ENCODE measurements around the gene THUMPD3.

THUMPD3 gene

GRCh38 chr3:9396632-9397331, 33.9 kb downstream of the THUMPD3 start:
- Histone ChIP-seq H3K27me3 (ENCODE audit: low read depth) (no peaks in the 10 kb centered on the region), H3K4me1 (peaks cover 26% of the 10 kb centered on the region), H3K36me3 (replicated peaks) (peaks cover 25% of the 10 kb centered on the region), H3K4me3 (peak overlapping the region; percentile 71), H3K9me3 (no peaks in the 10 kb centered on the region)
- in situ Hi-C loops (cut with MboI; ENCODE audit: low sequenced_read_pairs) = no loop called here
- peak; percentile 97 to 98 for DNase-seq (ENCODE audit: low spot score in 2 of 2)

- Histone ChIP-seq H3K36me3 (replicated peaks) (peaks cover 22% of the 10 kb centered on the region), H3K4me1 (peaks cover 32% of the 10 kb centered on the region), H3K4me3 (peak within 1 kb of the TSS; percentile 80), H3K27me3 (ENCODE audit: low read depth) (no peaks in the 10 kb centered on the region), H3K9me3 (no peaks in the 10 kb centered on the region)
- DNase-seq (ENCODE audit: low spot score in 2 of 2) = peak; percentile 92 to 98
- in situ Hi-C loops (cut with MboI; ENCODE audit: low sequenced_read_pairs) = no loop called here
Observed at GRCh38 chr3:9397332-9397905, 34.6 kb downstream of the THUMPD3 start, which contains the start of gene SETD5. Gene SETD5 (plus strand): TSS chr3:9397615. CDS start chr3:9428939, 31,324 bp downstream.

- Histone ChIP-seq H3K27me3 (ENCODE audit: low read depth) (no peaks in the 10 kb centered on the region), H3K9me3 (no peaks in the 10 kb centered on the region), H3K4me1 (peaks cover 38% of the 10 kb centered on the region), H3K4me3 (peak overlapping the region; percentile 80), H3K36me3 (replicated peaks) (peaks cover 15% of the 10 kb centered on the region)
- peak in 1 of 2 experiments; percentile 50 for DNase-seq (ENCODE audit: low spot score in 2 of 2)
- in situ Hi-C loops (cut with MboI; ENCODE audit: low sequenced_read_pairs) = no loop called here
Observed at GRCh38 chr3:9397906-9398699, 35.2 kb downstream of the THUMPD3 start.

GRCh38 chr3:9398700-9399336, 36.0 kb downstream of the THUMPD3 start:
- Histone ChIP-seq H3K9me3 (no peaks in the 10 kb centered on the region), H3K4me3 (peak overlapping the region; percentile 80), H3K36me3 (replicated peaks) (peaks cover 14% of the 10 kb centered on the region), H3K4me1 (peaks cover 45% of the 10 kb centered on the region), H3K27me3 (ENCODE audit: low read depth) (no peaks in the 10 kb centered on the region)
- in situ Hi-C loops (cut with MboI; ENCODE audit: low sequenced_read_pairs) = no loop called here
- peak; percentile 49 to 52 for DNase-seq (ENCODE audit: low spot score in 2 of 2)

- H3K27me3 ChIP-seq (ENCODE audit: low read depth) = no peaks in the 10 kb centered on the region
- H3K9me3 ChIP-seq = no peaks in the 10 kb centered on the region
- DNase-seq (ENCODE audit: low spot score in 2 of 2) = no peak
- in situ Hi-C loops (cut with MboI; ENCODE audit: low sequenced_read_pairs) = no loop called here
- peaks cover 48% of the 10 kb centered on the region for H3K4me1 ChIP-seq
- H3K4me3 ChIP-seq = peak overlapping the region; percentile 80
- peaks cover 9% of the 10 kb centered on the region for H3K36me3 ChIP-seq (replicated peaks)
Observed at GRCh38 chr3:9399337-9399703, 36.5 kb downstream of the THUMPD3 start.

GRCh38 chr3:9399746-9400145, 36.9 kb downstream of the THUMPD3 start:
- peaks cover 4% of the 10 kb centered on the region for H3K36me3 ChIP-seq (replicated peaks)
- peaks cover 51% of the 10 kb centered on the region for H3K4me1 ChIP-seq
- H3K4me3 ChIP-seq = peak overlapping the region; percentile 80
- H3K27me3 ChIP-seq (ENCODE audit: low read depth) = no peaks in the 10 kb centered on the region
- in situ Hi-C loops (cut with MboI; ENCODE audit: low sequenced_read_pairs) = no loop called here
- peak; percentile 80 to 82 for DNase-seq (ENCODE audit: low spot score in 2 of 2)
- no peaks in the 10 kb centered on the region for H3K9me3 ChIP-seq

- no peaks in the 10 kb centered on the region for H3K27me3 ChIP-seq (ENCODE audit: low read depth)
- no peaks in the 10 kb centered on the region for H3K9me3 ChIP-seq
- peak in 1 of 2 experiments; percentile 59 for DNase-seq (ENCODE audit: low spot score in 2 of 2)
- peaks cover 54% of the 10 kb centered on the region for H3K4me1 ChIP-seq
- in situ Hi-C loops (cut with MboI; ENCODE audit: low sequenced_read_pairs) = no loop called here
- no peaks in the 10 kb centered on the region for H3K36me3 ChIP-seq (replicated peaks)
- peak overlapping the region; percentile 80 for H3K4me3 ChIP-seq
Observed at GRCh38 chr3:9400616-9401015, 37.8 kb downstream of the THUMPD3 start.

GRCh38 chr3:9401986-9402385, 39.1 kb downstream of the THUMPD3 start:
- H3K36me3 ChIP-seq (replicated peaks) = no peaks in the 10 kb centered on the region
- in situ Hi-C loops (cut with MboI; ENCODE audit: low sequenced_read_pairs) = no loop called here
- no peaks in the 10 kb centered on the region for H3K27me3 ChIP-seq (ENCODE audit: low read depth)
- H3K4me1 ChIP-seq = peaks cover 54% of the 10 kb centered on the region
- peak in 1 of 2 experiments; percentile 44 for DNase-seq (ENCODE audit: low spot score in 2 of 2)
- no peaks in the 10 kb centered on the region for H3K9me3 ChIP-seq
- H3K4me3 ChIP-seq = peak overlapping the region; percentile 7

- DNase-seq (ENCODE audit: low spot score in 2 of 2) = peak; percentile 81 to 93
- Histone ChIP-seq H3K27me3 (ENCODE audit: low read depth) (no peaks in the 10 kb centered on the region), H3K4me1 (peaks cover 54% of the 10 kb centered on the region), H3K9me3 (no peaks in the 10 kb centered on the region), H3K4me3 (peak overlapping the region; percentile 7), H3K36me3 (replicated peaks) (no peaks in the 10 kb centered on the region)
- in situ Hi-C loops (cut with MboI; ENCODE audit: low sequenced_read_pairs) = no loop called here
Observed at GRCh38 chr3:9402410-9403228, 39.8 kb downstream of the THUMPD3 start.

GRCh38 chr3:9403463-9403862, 40.6 kb downstream of the THUMPD3 start:
- H3K4me3 ChIP-seq = no peak overlapping the region
- in situ Hi-C loops (cut with MboI; ENCODE audit: low sequenced_read_pairs) = no loop called here
- peaks cover 54% of the 10 kb centered on the region for H3K4me1 ChIP-seq

GRCh38 chr3:9404680-9405079, 41.8 kb downstream of the THUMPD3 start:
- in situ Hi-C loops (cut with MboI; ENCODE audit: low sequenced_read_pairs) = no loop called here
- H3K4me1 ChIP-seq = peaks cover 62% of the 10 kb centered on the region
- H3K36me3 ChIP-seq (replicated peaks) = 0 out of 2 replicates have a peak, but pooled peaks cover 5% of the 10 kb centered on the region
- no peak overlapping the region for H3K4me3 ChIP-seq
- H3K9me3 ChIP-seq = no peaks in the 10 kb centered on the region; the same call in 1 of the 2 replicates
- no peaks in the 10 kb centered on the region for H3K27me3 ChIP-seq (ENCODE audit: low read depth)
- no peak for DNase-seq (ENCODE audit: low spot score in 2 of 2)

More at GRCh38 chr3:9403463-9403862, 40.6 kb downstream of the THUMPD3 start:
- Histone ChIP-seq H3K9me3 (no peaks in the 10 kb centered on the region), H3K27me3 (ENCODE audit: low read depth) (no peaks in the 10 kb centered on the region), H3K36me3 (replicated peaks) (no peaks in the 10 kb centered on the region)
- DNase-seq (ENCODE audit: low spot score in 2 of 2) = no peak

- H3K9me3 ChIP-seq = no peaks in the 10 kb centered on the region; the same call in 1 of the 2 replicates
- peaks cover 57% of the 10 kb centered on the region for H3K4me1 ChIP-seq
- no peak overlapping the region for H3K4me3 ChIP-seq
- in situ Hi-C loops (cut with MboI; ENCODE audit: low sequenced_read_pairs) = no loop called here
- H3K36me3 ChIP-seq (replicated peaks) = 0 out of 2 replicates have a peak, but pooled peaks cover 6% of the 10 kb centered on the region
- DNase-seq (ENCODE audit: low spot score in 2 of 2) = no peak
- H3K27me3 ChIP-seq (ENCODE audit: low read depth) = no peaks in the 10 kb centered on the region
Observed at GRCh38 chr3:9405756-9406155, 42.9 kb downstream of the THUMPD3 start.
